ACC112 (cell line): ENCODE measurements around the gene TMCC3.

Experiments used
- H2AFZ ChIP-seq: fragments of 200-600 bp; sonication (generic); one replicate; pipeline ENCODE4 v1.6.0; 2017; ENCODE audit warnings: antibody characterized with exemption, low read length; ENCODE audit not compliant: unreplicated experiment
- H3K27ac ChIP-seq: fragments of 200-600 bp; sonication (generic); 2 replicates; pipeline ENCODE4 v1.5.1; 2014; ENCODE audit warnings: low read depth, mild to moderate bottlenecking, antibody characterized with exemption, low read length, moderate library complexity
- H3K27me3 ChIP-seq: fragments of 200-600 bp; sonication (generic); 2 replicates; pipeline ENCODE4 v1.6.1; 2014; ENCODE audit warnings: mild to moderate bottlenecking, antibody characterized with exemption, low read length, moderate library complexity, mixed read lengths; ENCODE audit not compliant: insufficient read depth
- H3K36me3 ChIP-seq: fragments of 200-600 bp; sonication (generic); 2 replicates; pipeline ENCODE4 v1.6.1; 2016; ENCODE audit warnings: mild to moderate bottlenecking, antibody characterized with exemption, low read length, moderate library complexity, mixed read lengths; ENCODE audit not compliant: insufficient read depth
- H3K4me1 ChIP-seq: fragments of 200-600 bp; sonication (generic); one replicate; pipeline ENCODE4 v1.6.1; 2016; ENCODE audit warnings: low read length, mixed read lengths; ENCODE audit not compliant: insufficient read depth, unreplicated experiment, control insufficient read depth
- H3K4me3 ChIP-seq: fragments of 200-600 bp; sonication (generic); 2 replicates; pipeline ENCODE4 v1.5.1; 2014; ENCODE audit warnings: mild to moderate bottlenecking, low read depth, low read length
- H3K79me2 ChIP-seq: fragments of 200-600 bp; sonication (generic); one replicate; pipeline ENCODE4 v1.6.0; 2016; ENCODE audit warnings: low read length; ENCODE audit not compliant: control insufficient read depth, unreplicated experiment, insufficient read depth

Gene TMCC3

GRCh38 chr12:94534278-94534677 is 116.1 kb downstream of the TMCC3 start:
- Histone ChIP-seq H3K36me3 (no peaks in the 10 kb centered on the region), H3K4me1 (no peaks in the 10 kb centered on the region), H3K27ac (no peak overlapping the region), H3K27me3 (peaks cover 16% of the 10 kb centered on the region), H3K4me3 (no peak overlapping the region), H3K79me2 (no peaks in the 10 kb centered on the region), H2AFZ (no peak overlapping the region)

GRCh38 chr12:94532490-94533422 is 117.6 kb downstream of the TMCC3 start:
- peak overlapping the region; percentile 14 for H2AFZ ChIP-seq
- H3K27ac ChIP-seq = no peak overlapping the region
- H3K4me3 ChIP-seq = no peak overlapping the region
- H3K79me2 ChIP-seq = no peaks in the 10 kb centered on the region
- H3K27me3 ChIP-seq = peaks cover 27% of the 10 kb centered on the region
- H3K4me1 ChIP-seq = no peaks in the 10 kb centered on the region
- H3K36me3 ChIP-seq = no peaks in the 10 kb centered on the region

GRCh38 chr12:94531196-94531720 is 119.1 kb downstream of the TMCC3 start:
- Histone ChIP-seq H3K4me3 (no peak overlapping the region), H2AFZ (no peak overlapping the region), H3K27me3 (peaks cover 33% of the 10 kb centered on the region), H3K27ac (no peak overlapping the region), H3K4me1 (no peaks in the 10 kb centered on the region), H3K36me3 (no peaks in the 10 kb centered on the region), H3K79me2 (no peaks in the 10 kb centered on the region)

GRCh38 chr12:94525951-94526350 is 124.4 kb downstream of the TMCC3 start:
- no peak overlapping the region for H3K27ac ChIP-seq
- H3K4me3 ChIP-seq = no peak overlapping the region
- no peaks in the 10 kb centered on the region for H3K36me3 ChIP-seq
- H3K27me3 ChIP-seq = peaks cover 48% of the 10 kb centered on the region
- H3K79me2 ChIP-seq = no peaks in the 10 kb centered on the region
- H3K4me1 ChIP-seq = no peaks in the 10 kb centered on the region
- H2AFZ ChIP-seq = no peak overlapping the region
